ENCODE results near the gene C11orf24. TPM values are rescaled to one million over a fixed set of nuclear protein-coding genes. Genes with fewer than 3 reads are reported as not detected.

The C11orf24 gene
- total RNA-seq, 1 donor from 2014 or later: 9.7 TPM

DNA sequence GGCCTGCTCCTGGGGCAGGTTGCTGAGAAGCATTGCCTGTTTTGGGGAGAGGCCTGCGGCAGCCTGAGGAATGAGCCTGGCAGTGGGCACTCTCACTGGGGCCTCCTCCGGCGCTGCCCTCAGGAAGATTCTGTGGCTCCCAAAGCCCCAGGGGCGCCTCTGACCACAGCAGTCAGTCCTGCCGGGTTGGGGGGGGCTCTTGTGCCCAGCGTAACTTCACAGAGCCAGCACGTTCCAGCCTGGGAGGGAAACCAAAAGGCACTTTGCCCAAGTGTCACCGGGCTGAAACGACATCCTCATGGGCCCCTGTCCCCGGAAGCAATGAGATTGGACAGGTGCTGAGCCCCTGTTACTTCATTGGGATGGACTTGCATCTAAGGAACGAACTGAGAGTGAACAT, 36.3 kb upstream of the C11orf24 start:
- H3K27ac ChIP-seq: no peak overlapping the region
- TF ChIP-seq EZH2phosphoT487 (IDR thresholded peaks at IDR 0.05): no peak
- TF ChIP-seq, protein P1, sequence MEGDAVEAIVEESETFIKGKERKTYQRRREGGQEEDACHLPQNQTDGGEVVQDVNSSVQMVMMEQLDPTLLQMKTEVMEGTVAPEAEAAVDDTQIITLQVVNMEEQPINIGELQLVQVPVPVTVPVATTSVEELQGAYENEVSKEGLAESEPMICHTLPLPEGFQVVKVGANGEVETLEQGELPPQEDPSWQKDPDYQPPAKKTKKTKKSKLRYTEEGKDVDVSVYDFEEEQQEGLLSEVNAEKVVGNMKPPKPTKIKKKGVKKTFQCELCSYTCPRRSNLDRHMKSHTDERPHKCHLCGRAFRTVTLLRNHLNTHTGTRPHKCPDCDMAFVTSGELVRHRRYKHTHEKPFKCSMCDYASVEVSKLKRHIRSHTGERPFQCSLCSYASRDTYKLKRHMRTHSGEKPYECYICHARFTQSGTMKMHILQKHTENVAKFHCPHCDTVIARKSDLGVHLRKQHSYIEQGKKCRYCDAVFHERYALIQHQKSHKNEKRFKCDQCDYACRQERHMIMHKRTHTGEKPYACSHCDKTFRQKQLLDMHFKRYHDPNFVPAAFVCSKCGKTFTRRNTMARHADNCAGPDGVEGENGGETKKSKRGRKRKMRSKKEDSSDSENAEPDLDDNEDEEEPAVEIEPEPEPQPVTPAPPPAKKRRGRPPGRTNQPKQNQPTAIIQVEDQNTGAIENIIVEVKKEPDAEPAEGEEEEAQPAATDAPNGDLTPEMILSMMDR (IDR thresholded peaks at IDR 0.05): no peak
- no peak for TF ChIP-seq EZH2 (IDR thresholded peaks at IDR 0.05)
- no peaks in the 10 kb centered on the region for H4K20me1 ChIP-seq (ENCODE audit: low read depth)
- H3K4me1 ChIP-seq: no peaks in the 10 kb centered on the region
- no peaks in the 10 kb centered on the region for H3K36me3 ChIP-seq
- no peak overlapping the region for H3K4me2 ChIP-seq
- Mint-ChIP-seq H3K4me1 (peaks cover 10% of the 10 kb centered on the region), H3K4me3 (no peak overlapping the region), H3K36me3 (no peaks in the 10 kb centered on the region), H3K27me3 (ENCODE audit: insufficient read depth, low read depth) (peaks cover 10% of the 10 kb centered on the region), H3K27ac (no peak overlapping the region), H3K9me3 (peaks cover 11% of the 10 kb centered on the region)
- H3K4me3 ChIP-seq: no peak overlapping the region
- DNase-seq (ENCODE audit: low spot score): no peak
- H3K27me3 ChIP-seq: peaks cover 13% of the 10 kb centered on the region
- peaks cover 12% of the 10 kb centered on the region for H3F3A ChIP-seq (ENCODE audit: low read depth)
- H3K79me2 ChIP-seq (ENCODE audit: low read depth): peaks cover under 1% of the 10 kb centered on the region
- H2AFZ ChIP-seq (replicated peaks): no peak overlapping the region
- no peaks in the 10 kb centered on the region for H3K9me3 ChIP-seq (ENCODE audit: low read depth)
- no peak overlapping the region for H3K9ac ChIP-seq

DNA sequence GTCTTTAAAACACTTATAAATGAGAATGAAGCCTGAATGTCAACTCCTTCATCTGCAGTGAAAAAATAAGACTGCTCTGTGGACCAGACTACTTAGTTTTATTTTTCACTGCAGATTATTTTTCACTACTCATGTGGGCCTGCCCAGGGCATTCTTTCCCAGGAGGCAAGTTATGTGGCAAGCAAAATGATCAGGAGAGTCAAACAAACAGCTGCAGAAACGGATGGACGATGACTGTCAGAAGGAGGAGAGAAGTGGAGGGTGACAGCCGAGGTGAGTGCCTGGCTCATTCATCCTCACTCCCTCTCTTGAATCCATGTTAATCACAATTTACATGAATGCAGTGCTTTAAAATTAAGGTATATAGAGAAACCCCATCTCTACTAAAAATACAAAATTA, 34.9 kb upstream of the C11orf24 start:
- Histone ChIP-seq H3K9me3 (ENCODE audit: low read depth) (no peaks in the 10 kb centered on the region), H3K4me1 (no peaks in the 10 kb centered on the region), H3K4me3 (no peak overlapping the region), H4K20me1 (ENCODE audit: low read depth) (no peaks in the 10 kb centered on the region), H3F3A (ENCODE audit: low read depth) (peaks cover 7% of the 10 kb centered on the region), H3K36me3 (no peaks in the 10 kb centered on the region), H3K9ac (no peak overlapping the region), H3K4me2 (no peak overlapping the region), H3K79me2 (ENCODE audit: low read depth) (no peaks in the 10 kb centered on the region), H2AFZ (replicated peaks) (no peak overlapping the region), H3K27me3 (peaks cover 7% of the 10 kb centered on the region), H3K27ac (no peak overlapping the region)
- Mint-ChIP-seq H3K4me3 (no peak overlapping the region), H3K9me3 (peaks cover 11% of the 10 kb centered on the region), H3K36me3 (no peaks in the 10 kb centered on the region), H3K27ac (no peak overlapping the region), H3K27me3 (ENCODE audit: insufficient read depth, low read depth) (peaks cover 11% of the 10 kb centered on the region), H3K4me1 (peaks cover 10% of the 10 kb centered on the region)
- no peak for DNase-seq (ENCODE audit: low spot score)
- TF ChIP-seq EZH2 (IDR thresholded peaks at IDR 0.05): no peak
- no peak for TF ChIP-seq EZH2phosphoT487 (IDR thresholded peaks at IDR 0.05)
- TF ChIP-seq, protein P1 (IDR thresholded peaks at IDR 0.05): no peak

DNA sequence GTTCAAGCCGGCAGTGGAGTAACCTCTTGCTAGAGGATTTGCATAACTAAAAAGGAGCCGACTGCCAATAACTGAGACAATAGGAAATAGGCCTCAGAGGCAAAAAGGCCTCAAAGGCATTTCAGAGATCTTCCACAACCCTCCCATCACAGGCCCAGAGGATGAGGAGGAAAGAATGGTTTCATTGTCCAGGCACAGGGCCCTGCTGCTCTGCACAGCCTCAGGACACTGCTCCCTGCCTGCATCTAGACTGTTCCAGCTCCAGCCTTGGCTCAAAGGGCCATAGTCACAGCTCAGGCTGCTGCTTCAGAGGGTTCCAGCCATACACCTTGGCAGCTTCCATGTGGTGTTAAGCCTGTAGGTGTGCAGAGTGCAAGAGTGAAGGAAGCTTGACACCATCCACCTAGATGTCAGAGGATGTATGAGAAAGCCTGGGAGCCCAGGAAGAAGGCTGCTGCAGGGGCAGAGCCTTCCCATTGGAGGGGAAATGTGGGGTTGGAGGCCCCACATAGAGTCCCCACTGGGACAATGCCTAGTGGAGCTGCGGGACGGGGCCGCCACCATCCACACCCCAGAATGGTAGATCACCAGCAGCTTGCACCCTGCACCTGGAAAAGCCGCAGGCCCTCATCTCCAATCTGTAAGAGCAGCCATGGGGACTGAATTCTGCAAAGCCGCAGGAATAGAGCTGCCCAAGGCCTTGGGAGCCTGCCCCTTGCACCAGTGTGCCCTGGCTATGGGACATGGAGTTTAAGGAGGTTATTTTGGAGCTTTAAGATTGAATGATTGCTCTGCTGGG, 32.4 kb upstream of the C11orf24 start:
- Histone ChIP-seq H3K4me2 (no peak overlapping the region), H3K27ac (no peak overlapping the region), H3K4me1 (no peaks in the 10 kb centered on the region), H3K79me2 (ENCODE audit: low read depth) (no peaks in the 10 kb centered on the region), H2AFZ (replicated peaks) (no peak overlapping the region), H3K9ac (no peak overlapping the region), H3K36me3 (no peaks in the 10 kb centered on the region), H3K27me3 (no peaks in the 10 kb centered on the region), H3K4me3 (no peak overlapping the region), H3K9me3 (ENCODE audit: low read depth) (no peaks in the 10 kb centered on the region), H3F3A (ENCODE audit: low read depth) (no peaks in the 10 kb centered on the region), H4K20me1 (ENCODE audit: low read depth) (no peaks in the 10 kb centered on the region)
- H3K4me1 Mint-ChIP-seq: no peaks in the 10 kb centered on the region
- TF ChIP-seq EZH2phosphoT487 (IDR thresholded peaks at IDR 0.05): no peak
- TF ChIP-seq, protein P1 (IDR thresholded peaks at IDR 0.05): no peak
- no peak for TF ChIP-seq EZH2 (IDR thresholded peaks at IDR 0.05)
- no peak overlapping the region for H3K4me3 Mint-ChIP-seq
- no peak overlapping the region for H3K27ac Mint-ChIP-seq
- peaks cover 11% of the 10 kb centered on the region for H3K9me3 Mint-ChIP-seq
- peaks cover 7% of the 10 kb centered on the region for H3K27me3 Mint-ChIP-seq (ENCODE audit: insufficient read depth, low read depth)
- DNase-seq (ENCODE audit: low spot score): no peak
- no peaks in the 10 kb centered on the region for H3K36me3 Mint-ChIP-seq

All from neural progenitor cell (in vitro differentiated cells).